ENCODE data around the gene CKMT2.

- no peak for TF ChIP-seq CTCF (IDR thresholded peaks at IDR 0.05)
- no peak for TF ChIP-seq POLR2AphosphoS5 (IDR thresholded peaks at IDR 0.05)
Measured at GRCh38 chr5:81208904-81209303, 24.2 kb upstream of the CKMT2 start.
